Fibroblast of lung (primary cell): ENCODE data around the gene CTBP1.

Experiments used
- EZH2 ChIP-seq: IDR thresholded peaks from 2 replicates; pipeline ENCODE4 v1.5.1; 2012; ENCODE audit warnings: low read length, control low read depth, mild to moderate bottlenecking; ENCODE audit errors: missing control alignments
- TF ChIP-seq, protein P1 (sequence below), 2 donors: IDR thresholded peaks in 1 of 2; conservative IDR thresholded peaks in 1 of 2; 1 replicate in 1 of 2; 2 replicates in 1 of 2; pipeline ENCODE4 v1.5.1; 2011 to 2012; ENCODE audit warnings: low read length in 2 of 2, control low read depth in 1 of 2, inconsistent platforms in 1 of 2, low read depth in 1 of 2, mild to moderate bottlenecking in 1 of 2

DNA sequence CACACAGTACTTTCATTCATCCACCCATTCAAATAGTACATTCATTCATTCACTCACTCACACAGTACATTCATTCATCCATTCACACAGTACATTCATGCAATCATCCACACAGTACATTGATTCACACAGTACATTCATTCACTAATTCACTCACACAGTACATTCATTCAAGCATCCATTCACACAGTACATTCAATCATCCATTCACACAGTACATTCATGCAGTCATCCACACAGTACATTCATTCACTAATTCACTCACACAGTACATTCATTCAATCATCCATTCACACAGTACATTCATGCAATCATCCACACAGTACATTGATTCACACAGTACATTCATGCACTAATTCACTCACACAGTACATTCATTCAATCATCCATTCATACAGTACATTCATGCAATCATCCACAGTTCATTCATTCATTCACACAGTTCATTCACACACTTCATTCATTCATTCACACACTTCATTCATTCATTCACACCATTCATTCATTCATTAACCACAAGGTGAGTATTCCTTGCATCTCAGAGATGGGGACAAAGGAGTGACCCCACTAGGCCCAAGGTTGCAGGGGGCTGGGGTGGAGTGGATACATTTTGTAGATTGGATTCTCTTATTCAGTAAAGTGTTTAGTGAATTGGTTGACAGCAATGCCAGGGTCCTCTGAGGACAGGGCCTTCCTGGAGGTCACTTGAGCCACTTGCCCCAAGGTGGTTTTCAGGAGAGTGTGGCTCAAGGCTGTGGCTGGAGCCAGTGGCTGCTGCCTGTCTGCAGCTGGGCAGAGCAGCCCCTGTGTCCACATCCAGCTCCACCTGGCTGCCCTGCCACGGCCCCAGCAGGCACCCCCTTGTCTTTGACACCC lies 72.3 kb downstream of the CTBP1 start:
- TF ChIP-seq, protein P1, sequence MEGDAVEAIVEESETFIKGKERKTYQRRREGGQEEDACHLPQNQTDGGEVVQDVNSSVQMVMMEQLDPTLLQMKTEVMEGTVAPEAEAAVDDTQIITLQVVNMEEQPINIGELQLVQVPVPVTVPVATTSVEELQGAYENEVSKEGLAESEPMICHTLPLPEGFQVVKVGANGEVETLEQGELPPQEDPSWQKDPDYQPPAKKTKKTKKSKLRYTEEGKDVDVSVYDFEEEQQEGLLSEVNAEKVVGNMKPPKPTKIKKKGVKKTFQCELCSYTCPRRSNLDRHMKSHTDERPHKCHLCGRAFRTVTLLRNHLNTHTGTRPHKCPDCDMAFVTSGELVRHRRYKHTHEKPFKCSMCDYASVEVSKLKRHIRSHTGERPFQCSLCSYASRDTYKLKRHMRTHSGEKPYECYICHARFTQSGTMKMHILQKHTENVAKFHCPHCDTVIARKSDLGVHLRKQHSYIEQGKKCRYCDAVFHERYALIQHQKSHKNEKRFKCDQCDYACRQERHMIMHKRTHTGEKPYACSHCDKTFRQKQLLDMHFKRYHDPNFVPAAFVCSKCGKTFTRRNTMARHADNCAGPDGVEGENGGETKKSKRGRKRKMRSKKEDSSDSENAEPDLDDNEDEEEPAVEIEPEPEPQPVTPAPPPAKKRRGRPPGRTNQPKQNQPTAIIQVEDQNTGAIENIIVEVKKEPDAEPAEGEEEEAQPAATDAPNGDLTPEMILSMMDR (conservative IDR thresholded peaks at IDR 0.05 in 1 of 2, IDR thresholded peaks at IDR 0.05 in 1 of 2; ENCODE audit: low read depth in 1 of 2, low read length in 2 of 2): no peak
- no peak for TF ChIP-seq EZH2
